ACC112 (cell line): ENCODE measurements around the gene BCAN.

Experiments
- H2AFZ ChIP-seq: fragments of 200-600 bp; sonication (generic); one replicate; pipeline ENCODE4 v1.6.0; 2017; ENCODE audit warnings: antibody characterized with exemption, low read length; ENCODE audit not compliant: unreplicated experiment
- H3K27ac ChIP-seq: fragments of 200-600 bp; sonication (generic); 2 replicates; pipeline ENCODE4 v1.5.1; 2014; ENCODE audit warnings: low read depth, mild to moderate bottlenecking, antibody characterized with exemption, low read length, moderate library complexity
- H3K27me3 ChIP-seq: fragments of 200-600 bp; sonication (generic); 2 replicates; pipeline ENCODE4 v1.6.1; 2014; ENCODE audit warnings: mild to moderate bottlenecking, antibody characterized with exemption, low read length, moderate library complexity, mixed read lengths; ENCODE audit not compliant: insufficient read depth
- H3K36me3 ChIP-seq: fragments of 200-600 bp; sonication (generic); 2 replicates; pipeline ENCODE4 v1.6.1; 2016; ENCODE audit warnings: mild to moderate bottlenecking, antibody characterized with exemption, low read length, moderate library complexity, mixed read lengths; ENCODE audit not compliant: insufficient read depth
- H3K4me1 ChIP-seq: fragments of 200-600 bp; sonication (generic); one replicate; pipeline ENCODE4 v1.6.1; 2016; ENCODE audit warnings: low read length, mixed read lengths; ENCODE audit not compliant: insufficient read depth, unreplicated experiment, control insufficient read depth
- H3K4me3 ChIP-seq: fragments of 200-600 bp; sonication (generic); 2 replicates; pipeline ENCODE4 v1.5.1; 2014; ENCODE audit warnings: mild to moderate bottlenecking, low read depth, low read length
- H3K79me2 ChIP-seq: fragments of 200-600 bp; sonication (generic); one replicate; pipeline ENCODE4 v1.6.0; 2016; ENCODE audit warnings: low read length; ENCODE audit not compliant: control insufficient read depth, unreplicated experiment, insufficient read depth

The BCAN gene

GRCh38 chr1:156662005-156662799 is 20.3 kb downstream of the BCAN start:
- Histone ChIP-seq H3K27me3 (peaks cover 2% of the 10 kb centered on the region; the same call in 1 of the 2 replicates), H3K4me1 (peaks cover 48% of the 10 kb centered on the region), H3K36me3 (no peaks in the 10 kb centered on the region), H3K4me3 (no peak overlapping the region), H2AFZ (peak overlapping the region; percentile 9), H3K79me2 (no peaks in the 10 kb centered on the region), H3K27ac (peak overlapping the region; percentile 45)

GRCh38 chr1:156662800-156663055 is 20.8 kb downstream of the BCAN start:
- no peaks in the 10 kb centered on the region for H3K27me3 ChIP-seq
- no peaks in the 10 kb centered on the region for H3K79me2 ChIP-seq
- H3K4me1 ChIP-seq, result peaks cover 47% of the 10 kb centered on the region
- H2AFZ ChIP-seq, result no peak overlapping the region
- H3K27ac ChIP-seq, result no peak overlapping the region
- no peak overlapping the region for H3K4me3 ChIP-seq
- no peaks in the 10 kb centered on the region for H3K36me3 ChIP-seq

- no peaks in the 10 kb centered on the region for H3K79me2 ChIP-seq
- H3K36me3 ChIP-seq, result no peaks in the 10 kb centered on the region
- H3K27ac ChIP-seq, result no peak overlapping the region
- H2AFZ ChIP-seq, result no peak overlapping the region
- no peak overlapping the region for H3K4me3 ChIP-seq
- H3K27me3 ChIP-seq, result no peaks in the 10 kb centered on the region
- H3K4me1 ChIP-seq, result peaks cover 47% of the 10 kb centered on the region
Observed at GRCh38 chr1:156663178-156663577, 21.3 kb downstream of the BCAN start.

- Histone ChIP-seq H3K79me2 (no peaks in the 10 kb centered on the region), H3K4me1 (peaks cover 46% of the 10 kb centered on the region), H3K4me3 (no peak overlapping the region), H2AFZ (no peak overlapping the region), H3K27me3 (no peaks in the 10 kb centered on the region), H3K36me3 (no peaks in the 10 kb centered on the region), H3K27ac (no peak overlapping the region)
Observed at GRCh38 chr1:156664046-156664766, 22.3 kb downstream of the BCAN start.

- Histone ChIP-seq H3K79me2 (no peaks in the 10 kb centered on the region), H3K36me3 (no peaks in the 10 kb centered on the region), H2AFZ (no peak overlapping the region), H3K4me3 (no peak overlapping the region), H3K27me3 (no peaks in the 10 kb centered on the region), H3K27ac (no peak overlapping the region), H3K4me1 (peaks cover 40% of the 10 kb centered on the region)
Observed at GRCh38 chr1:156664767-156665411, 23.0 kb downstream of the BCAN start.

- no peaks in the 10 kb centered on the region for H3K36me3 ChIP-seq
- no peak overlapping the region for H3K4me3 ChIP-seq
- no peaks in the 10 kb centered on the region for H3K27me3 ChIP-seq
- H3K4me1 ChIP-seq, result peaks cover 37% of the 10 kb centered on the region
- H3K79me2 ChIP-seq, result no peaks in the 10 kb centered on the region
- no peak overlapping the region for H2AFZ ChIP-seq
- no peak overlapping the region for H3K27ac ChIP-seq
Observed at GRCh38 chr1:156665539-156665938, 23.6 kb downstream of the BCAN start.

- no peak overlapping the region for H2AFZ ChIP-seq
- H3K4me3 ChIP-seq, result no peak overlapping the region
- no peak overlapping the region for H3K27ac ChIP-seq
- H3K79me2 ChIP-seq, result no peaks in the 10 kb centered on the region
- peaks cover 23% of the 10 kb centered on the region for H3K4me1 ChIP-seq
- no peaks in the 10 kb centered on the region for H3K27me3 ChIP-seq
- H3K36me3 ChIP-seq, result no peaks in the 10 kb centered on the region
Observed at GRCh38 chr1:156666862-156667609, 25.1 kb downstream of the BCAN start.

GRCh38 chr1:156667610-156667967 is 25.7 kb downstream of the BCAN start:
- no peak overlapping the region for H3K4me3 ChIP-seq
- no peaks in the 10 kb centered on the region for H3K27me3 ChIP-seq
- H3K4me1 ChIP-seq, result peaks cover 18% of the 10 kb centered on the region
- H3K79me2 ChIP-seq, result no peaks in the 10 kb centered on the region
- H3K36me3 ChIP-seq, result no peaks in the 10 kb centered on the region
- no peak overlapping the region for H2AFZ ChIP-seq
- no peak overlapping the region for H3K27ac ChIP-seq

- Histone ChIP-seq H3K36me3 (no peaks in the 10 kb centered on the region), H3K27ac (no peak overlapping the region), H3K4me3 (no peak overlapping the region), H3K27me3 (no peaks in the 10 kb centered on the region), H2AFZ (no peak overlapping the region), H3K4me1 (peaks cover 13% of the 10 kb centered on the region), H3K79me2 (no peaks in the 10 kb centered on the region)
Observed at GRCh38 chr1:156667968-156668709, 26.2 kb downstream of the BCAN start.
